Mesodermal cell (in vitro differentiated cells): Measurements from ENCODE around the gene NR3C2.

Experiments used
- H3K27ac ChIP-seq: 2 replicates; pipeline ENCODE4 v1.7.0; 2013; ENCODE audit warnings: mild to moderate bottlenecking, low read depth, low read length, moderate library complexity; ENCODE audit not compliant: severe bottlenecking
- H3K36me3 ChIP-seq: 2 replicates; pipeline ENCODE4 v1.7.1; 2013; ENCODE audit warnings: mild to moderate bottlenecking, low read length, moderate library complexity; ENCODE audit not compliant: control insufficient read depth, insufficient read depth
- H3K4me1 ChIP-seq: one replicate; pipeline ENCODE4 v1.7.1; 2013; ENCODE audit warnings: mild to moderate bottlenecking, low read length; ENCODE audit not compliant: insufficient read depth, control insufficient read depth, poor library complexity, severe bottlenecking
- H3K4me3 ChIP-seq: 2 replicates; pipeline ENCODE4 v1.7.0; 2013; ENCODE audit warnings: low read length, control low read depth, mild to moderate bottlenecking; ENCODE audit not compliant: insufficient read depth, poor library complexity, severe bottlenecking; ENCODE audit errors: extremely low read depth
- H3K9me3 ChIP-seq: 2 replicates; pipeline ENCODE4 v1.7.1; 2013; ENCODE audit warnings: mild to moderate bottlenecking, low read length, moderate library complexity; ENCODE audit not compliant: control insufficient read depth
- WGBS, 2 experiments: methylation state at CpG; one replicate each; pipeline ENCODE4 v1.1.5; 2013; ENCODE audit warnings: missing lambda C conversion rate in 2 of 2; ENCODE audit not compliant: insufficient coverage in 2 of 2; 5-methylcytosine and 5-hydroxymethylcytosine counted together

NR3C2 gene

GRCh38 chr4:148315049-148315448 lies 127.2 kb downstream of the NR3C2 start:
- Histone ChIP-seq H3K36me3 (no peaks in the 10 kb centered on the region), H3K27ac (no peak overlapping the region), H3K4me3 (no peak overlapping the region), H3K4me1 (peaks cover 10% of the 10 kb centered on the region), H3K9me3 (no peaks in the 10 kb centered on the region)
- 85 to 100% methylated on average over 2 of the region's 2 CpGs for WGBS, 2 experiments

GRCh38 chr4:148312956-148313490 lies 129.2 kb downstream of the NR3C2 start:
- H3K4me3 ChIP-seq = no peak overlapping the region
- WGBS, 2 experiments = no CpG with 5 or more reads among the region's 2 CpGs
- peaks cover 10% of the 10 kb centered on the region for H3K4me1 ChIP-seq
- H3K9me3 ChIP-seq = no peaks in the 10 kb centered on the region
- H3K27ac ChIP-seq = no peak overlapping the region
- no peaks in the 10 kb centered on the region for H3K36me3 ChIP-seq

GRCh38 chr4:148311526-148311925 lies 130.7 kb downstream of the NR3C2 start:
- Histone ChIP-seq H3K9me3 (no peaks in the 10 kb centered on the region), H3K36me3 (no peaks in the 10 kb centered on the region), H3K4me3 (no peak overlapping the region), H3K4me1 (peaks cover 10% of the 10 kb centered on the region), H3K27ac (no peak overlapping the region)

- 90 to 93% methylated on average over 3 of the region's 3 CpGs for WGBS, 2 experiments
- no peaks in the 10 kb centered on the region for H3K9me3 ChIP-seq
- H3K4me3 ChIP-seq = no peak overlapping the region
- H3K4me1 ChIP-seq = peaks cover 10% of the 10 kb centered on the region
- H3K27ac ChIP-seq = no peak overlapping the region
- no peaks in the 10 kb centered on the region for H3K36me3 ChIP-seq
Measured at GRCh38 chr4:148310756-148311155, 131.5 kb downstream of the NR3C2 start.

- peaks cover 3% of the 10 kb centered on the region for H3K9me3 ChIP-seq
- H3K27ac ChIP-seq = no peak overlapping the region
- H3K4me1 ChIP-seq = no peaks in the 10 kb centered on the region
- H3K4me3 ChIP-seq = no peak overlapping the region
- WGBS, 2 experiments = 64 to 83% methylated on average over 2 of the region's 3 CpGs
- no peaks in the 10 kb centered on the region for H3K36me3 ChIP-seq
Measured at GRCh38 chr4:148305751-148306150, 136.5 kb downstream of the NR3C2 start.

GRCh38 chr4:148302416-148302815 lies 139.8 kb downstream of the NR3C2 start:
- Histone ChIP-seq H3K27ac (no peak overlapping the region), H3K4me3 (no peak overlapping the region), H3K4me1 (no peaks in the 10 kb centered on the region), H3K9me3 (peaks cover 11% of the 10 kb centered on the region), H3K36me3 (no peaks in the 10 kb centered on the region)
- WGBS, 2 experiments = no CpG with 5 or more reads among the region's 1 CpG

GRCh38 chr4:148300877-148301276 lies 141.3 kb downstream of the NR3C2 start:
- H3K4me3 ChIP-seq = no peak overlapping the region
- H3K4me1 ChIP-seq = no peaks in the 10 kb centered on the region
- H3K36me3 ChIP-seq = no peaks in the 10 kb centered on the region
- no peak overlapping the region for H3K27ac ChIP-seq
- WGBS, 2 experiments = 64 to 75% methylated on average over 1 of the region's 1 CpG
- peaks cover 11% of the 10 kb centered on the region for H3K9me3 ChIP-seq

- Histone ChIP-seq H3K9me3 (peaks cover 11% of the 10 kb centered on the region), H3K36me3 (no peaks in the 10 kb centered on the region), H3K4me3 (no peak overlapping the region), H3K27ac (no peak overlapping the region), H3K4me1 (no peaks in the 10 kb centered on the region)
- 89 to 95% methylated on average over 4 to 7 of the region's 9 CpGs for WGBS, 2 experiments
Measured at GRCh38 chr4:148299337-148299736, 142.9 kb downstream of the NR3C2 start.

GRCh38 chr4:148296498-148296897 lies 145.7 kb downstream of the NR3C2 start:
- WGBS, 2 experiments = 73 to 93% methylated on average over 2 of the region's 2 CpGs
- peaks cover 11% of the 10 kb centered on the region for H3K9me3 ChIP-seq
- no peaks in the 10 kb centered on the region for H3K36me3 ChIP-seq
- H3K4me1 ChIP-seq = no peaks in the 10 kb centered on the region
- H3K4me3 ChIP-seq = no peak overlapping the region
- H3K27ac ChIP-seq = no peak overlapping the region

- no peaks in the 10 kb centered on the region for H3K4me1 ChIP-seq
- 63 to 83% methylated on average over 1 of the region's 1 CpG for WGBS, 2 experiments
Measured at GRCh38 chr4:148295642-148296041, 146.6 kb downstream of the NR3C2 start.

GRCh38 chr4:148293571-148293970 lies 148.6 kb downstream of the NR3C2 start:
- Histone ChIP-seq H3K4me3 (no peak overlapping the region), H3K4me1 (no peaks in the 10 kb centered on the region), H3K36me3 (no peaks in the 10 kb centered on the region), H3K9me3 (no peaks in the 10 kb centered on the region), H3K27ac (no peak overlapping the region)
- WGBS, 2 experiments = 60 to 83% methylated on average over 1 of the region's 1 CpG

More at GRCh38 chr4:148295642-148296041, 146.6 kb downstream of the NR3C2 start:
- Histone ChIP-seq H3K4me3 (no peak overlapping the region), H3K36me3 (no peaks in the 10 kb centered on the region), H3K27ac (no peak overlapping the region), H3K9me3 (peaks cover 8% of the 10 kb centered on the region)
